Prostate gland (tissue), 2 donors: Measurements from ENCODE around the gene TRIO. TPM values are rescaled to one million over a fixed set of nuclear protein-coding genes. Genes with fewer than 3 reads are reported as not detected.

Experiments
- DNase-seq: peaks from one replicate; pipeline ENCODE4 v3.0.0-alpha.2; 2019; ENCODE audit warnings: low spot score
- H3K27ac ChIP-seq, 2 donors: fragments of 200-600 bp; sonication (generic); 2 replicates each; pipeline ENCODE4 v1.5.1; 2017 to 2019
- H3K27me3 ChIP-seq: fragments of 200-600 bp; sonication (generic); replicated peaks from 2 replicates; pipeline ENCODE4 v1.5.1; 2019; ENCODE audit not compliant: insufficient read depth
- H3K36me3 ChIP-seq, 2 donors: fragments of 200-600 bp; sonication (generic); 1 replicate in 1 of 2; 2 replicates in 1 of 2; pipeline versions ENCODE4 v1.5.1 to v1.8.1; 2017 to 2019
- H3K4me1 ChIP-seq: fragments of 200-600 bp; sonication (generic); replicated peaks from 2 replicates; pipeline ENCODE4 v1.5.1; 2019
- H3K4me3 ChIP-seq, 2 donors: fragments of 200-600 bp; sonication (generic); 2 replicates each; pipeline ENCODE4 v1.5.1; 2017 to 2019
- H3K9me3 ChIP-seq: fragments of 200-600 bp; sonication (generic); 2 replicates; pipeline ENCODE4 v1.5.1; 2017
- POLR2A ChIP-seq: fragments of 450-650 bp; IDR thresholded peaks from one replicate; pipeline ENCODE4 v1.6.1; 2016; ENCODE audit warnings: antibody characterized with exemption, mild to moderate bottlenecking
- POLR2AphosphoS5 ChIP-seq: sonication (generic); formaldehyde crosslinking; IDR thresholded peaks from one replicate; pipeline ENCODE4 v1.6.1; 2017; ENCODE audit warnings: antibody characterized with exemption
- WGBS: methylation state at CpG from one replicate; pipeline ENCODE4 v1.1.5; 2018; 5-methylcytosine and 5-hydroxymethylcytosine counted together
- intact Hi-C: fragments of 100-400 bp; cut with DNase I; formaldehyde crosslinking; loops from one replicate; pipeline ENCODE4 v1.14.2; 2022
- total RNA-seq, 2 donors: library from RNA; depleted of rRNA; stranded (reverse); fragments of >200 nt; gene quantifications; one replicate each; pipeline ENCODE4 v1.1.0, GENCODE V29; 2016
- TF ChIP-seq, protein P1 (sequence below), 4 experiments: fragments of 200-600 bp in 2 of 4; fragments of 450-650 bp in 2 of 4; sonication (generic) in 2 of 4; IDR thresholded peaks; 1 replicate in 3 of 4; 2 replicates in 1 of 4; pipeline ENCODE4 v1.5.1; 2016 to 2019; ENCODE audit warnings: antibody characterized with exemption in 4 of 4, mild to moderate bottlenecking in 2 of 4, moderate library complexity in 2 of 4

TRIO gene
- total RNA-seq, 2 donors from 2014 or later = 90.3 to 197 TPM

DNA sequence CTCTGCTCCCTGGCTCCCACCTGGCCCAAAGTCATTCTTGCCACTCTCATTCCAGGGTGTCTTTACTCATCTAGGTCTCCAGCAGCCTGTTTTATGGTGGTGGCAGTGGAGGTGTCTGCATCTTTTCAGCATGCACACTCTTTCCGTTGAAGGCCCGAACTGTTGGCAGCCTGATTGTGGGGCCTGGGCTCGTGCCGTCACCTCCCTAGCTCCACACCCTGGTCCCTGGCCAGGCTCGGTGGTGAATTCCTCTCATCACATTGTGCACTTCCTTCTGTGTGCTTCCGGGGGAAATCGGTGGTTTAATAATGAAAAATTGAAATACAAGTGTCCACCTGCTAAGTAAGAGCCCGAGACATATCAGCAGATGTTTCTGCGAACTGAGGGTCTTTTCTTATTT lies 214.3 kb downstream of the TRIO start:
- H3K27me3 ChIP-seq = no peaks in the 10 kb centered on the region
- 39% methylated on average over 9 of the region's 9 CpGs for WGBS
- no peak overlapping the region for H3K27ac ChIP-seq
- no peak for DNase-seq
- H3K4me3 ChIP-seq = no peak overlapping the region
- H3K4me1 ChIP-seq = no peaks in the 10 kb centered on the region
- H3K36me3 ChIP-seq = peaks cover 7 to 8% of the 10 kb centered on the region in 2 donors
- no peaks in the 10 kb centered on the region for H3K9me3 ChIP-seq
- TF ChIP-seq POLR2A (no peak), POLR2AphosphoS5 (no peak)
- TF ChIP-seq, protein P1, sequence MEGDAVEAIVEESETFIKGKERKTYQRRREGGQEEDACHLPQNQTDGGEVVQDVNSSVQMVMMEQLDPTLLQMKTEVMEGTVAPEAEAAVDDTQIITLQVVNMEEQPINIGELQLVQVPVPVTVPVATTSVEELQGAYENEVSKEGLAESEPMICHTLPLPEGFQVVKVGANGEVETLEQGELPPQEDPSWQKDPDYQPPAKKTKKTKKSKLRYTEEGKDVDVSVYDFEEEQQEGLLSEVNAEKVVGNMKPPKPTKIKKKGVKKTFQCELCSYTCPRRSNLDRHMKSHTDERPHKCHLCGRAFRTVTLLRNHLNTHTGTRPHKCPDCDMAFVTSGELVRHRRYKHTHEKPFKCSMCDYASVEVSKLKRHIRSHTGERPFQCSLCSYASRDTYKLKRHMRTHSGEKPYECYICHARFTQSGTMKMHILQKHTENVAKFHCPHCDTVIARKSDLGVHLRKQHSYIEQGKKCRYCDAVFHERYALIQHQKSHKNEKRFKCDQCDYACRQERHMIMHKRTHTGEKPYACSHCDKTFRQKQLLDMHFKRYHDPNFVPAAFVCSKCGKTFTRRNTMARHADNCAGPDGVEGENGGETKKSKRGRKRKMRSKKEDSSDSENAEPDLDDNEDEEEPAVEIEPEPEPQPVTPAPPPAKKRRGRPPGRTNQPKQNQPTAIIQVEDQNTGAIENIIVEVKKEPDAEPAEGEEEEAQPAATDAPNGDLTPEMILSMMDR (IDR thresholded peaks at IDR 0.05) = no peak
- intact Hi-C loops = no loop called here

DNA sequence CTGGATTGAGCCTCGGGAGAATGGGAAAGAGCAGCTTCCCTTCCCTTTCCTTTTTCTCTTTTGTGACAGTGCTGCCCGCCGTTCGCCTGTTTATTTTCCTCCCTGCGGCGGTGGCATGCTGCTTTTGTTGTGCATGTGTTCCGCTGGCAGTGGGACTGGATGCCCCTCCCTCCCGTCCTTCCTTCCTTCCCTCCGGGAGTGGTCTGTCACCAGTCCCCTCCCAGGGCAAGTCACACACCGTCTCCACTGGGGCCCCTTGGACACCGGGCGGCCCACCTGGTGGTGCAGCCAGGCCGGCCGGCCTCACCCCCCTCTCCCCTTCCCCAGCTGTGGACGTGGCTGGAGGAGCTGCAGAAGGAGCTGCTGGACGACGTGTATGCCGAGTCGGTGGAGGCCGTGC lies 214.7 kb downstream of the TRIO start:
- intact Hi-C loops = no loop called here
- no peaks in the 10 kb centered on the region for H3K27me3 ChIP-seq
- 62% methylated on average over 14 of the region's 20 CpGs for WGBS
- TF ChIP-seq, protein P1 (IDR thresholded peaks at IDR 0.05) = no peak
- TF ChIP-seq POLR2AphosphoS5 (no peak), POLR2A (no peak)
- H3K9me3 ChIP-seq = no peaks in the 10 kb centered on the region
- H3K4me1 ChIP-seq = no peaks in the 10 kb centered on the region
- H3K36me3 ChIP-seq = peaks cover 7 to 8% of the 10 kb centered on the region in 2 donors
- DNase-seq = no peak
- H3K4me3 ChIP-seq = no peak overlapping the region
- H3K27ac ChIP-seq = no peak overlapping the region

DNA sequence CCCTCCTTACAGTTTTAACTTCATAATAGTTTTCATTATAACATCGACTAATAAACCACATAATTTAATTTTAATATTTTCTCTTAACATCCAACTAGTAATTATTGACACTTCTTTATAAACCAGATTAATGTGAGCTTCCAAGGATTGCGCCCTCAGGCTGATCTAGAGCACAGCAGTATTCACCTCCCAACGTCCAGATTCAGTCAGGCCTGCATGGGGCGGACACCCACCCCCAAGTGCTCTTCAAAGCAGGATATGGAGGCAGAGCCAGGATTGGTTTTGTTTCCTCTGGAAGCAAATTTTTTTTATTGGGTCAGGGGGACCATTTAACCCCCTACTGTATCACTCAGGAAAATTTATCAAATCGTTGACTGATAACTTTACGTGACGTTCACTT lies 215.4 kb downstream of the TRIO start:
- Histone ChIP-seq H3K27me3 (no peaks in the 10 kb centered on the region), H3K4me3 (no peak overlapping the region), H3K4me1 (no peaks in the 10 kb centered on the region), H3K27ac (no peak overlapping the region), H3K36me3 (peaks cover 7 to 8% of the 10 kb centered on the region in 2 donors), H3K9me3 (no peaks in the 10 kb centered on the region)
- intact Hi-C loops = no loop called here
- WGBS = 78% methylated on average over 7 of the region's 7 CpGs
- no peak for DNase-seq
- TF ChIP-seq POLR2AphosphoS5 = no peak
- TF ChIP-seq, protein P1 (IDR thresholded peaks at IDR 0.05) = no peak
- TF ChIP-seq POLR2A = no peak

DNA sequence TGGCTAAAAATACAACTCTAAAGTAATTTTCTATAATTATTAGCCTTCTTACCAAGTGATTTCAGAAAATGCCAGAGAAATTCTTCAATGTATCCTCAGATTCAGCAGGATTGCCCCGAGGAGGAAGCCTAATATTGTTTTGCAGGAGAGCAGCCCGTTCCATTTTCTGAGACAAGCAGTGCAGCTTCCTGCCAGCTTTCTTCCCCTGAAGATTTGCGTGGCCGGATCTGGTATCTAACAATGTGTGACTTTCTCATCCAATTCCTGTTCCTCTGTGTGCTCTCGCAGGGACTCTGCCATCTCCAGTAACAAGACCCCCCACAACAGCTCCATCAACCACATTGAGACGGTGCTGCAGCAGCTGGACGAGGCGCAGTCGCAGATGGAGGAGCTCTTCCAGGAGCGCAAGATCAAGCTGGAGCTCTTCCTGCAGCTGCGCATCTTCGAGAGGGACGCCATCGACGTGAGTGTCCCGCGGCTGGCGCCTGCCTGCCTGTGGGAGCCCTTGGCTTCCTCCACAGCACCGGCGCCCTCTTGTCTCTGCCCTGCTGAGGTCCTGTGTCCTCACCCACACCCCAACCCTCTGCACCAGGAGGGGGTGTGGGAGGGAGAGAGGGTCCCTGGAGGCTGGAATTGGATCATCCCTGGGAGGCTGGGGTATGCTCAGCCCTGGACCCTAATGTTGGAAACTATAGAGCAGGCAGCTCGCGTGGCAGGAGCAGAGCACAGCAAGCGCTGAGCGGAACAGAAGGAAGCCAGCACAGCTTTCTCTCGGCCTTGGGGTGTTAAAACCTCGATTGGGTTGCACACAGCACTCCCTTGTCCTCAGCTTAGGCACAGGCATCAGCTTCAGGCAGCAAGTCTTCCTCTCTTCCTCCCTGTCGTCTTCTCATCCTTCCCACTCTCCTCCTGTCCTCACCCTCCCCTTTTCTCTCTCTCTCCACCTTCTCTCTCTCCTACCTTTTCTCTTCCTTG lies 216.2 kb downstream of the TRIO start:
- DNase-seq = no peak
- H3K36me3 ChIP-seq = peaks cover 7 to 8% of the 10 kb centered on the region in 2 donors

More for the DNA sequence above, 216.2 kb downstream of the TRIO start:
- H3K4me1 ChIP-seq = no peaks in the 10 kb centered on the region
- no peaks in the 10 kb centered on the region for H3K27me3 ChIP-seq
- H3K9me3 ChIP-seq = no peaks in the 10 kb centered on the region
- WGBS = 93% methylated on average over 27 of the region's 27 CpGs
- TF ChIP-seq POLR2AphosphoS5 (no peak), POLR2A (no peak)
- TF ChIP-seq, protein P1 (IDR thresholded peaks at IDR 0.05) = no peak
- no peak overlapping the region for H3K4me3 ChIP-seq
- H3K27ac ChIP-seq = no peak overlapping the region
- intact Hi-C loops = loop anchor here (10.0 kb wide), 1 partner anchor 285 kb away; no protein-coding TSS in a partner anchor
